C4-2B (cell line): ENCODE data around the gene SLIT3.

Source experiments
- H3K27ac ChIP-seq: fragments of 450-650 bp; 2 replicates; pipeline ENCODE4 v1.5.1; 2017
- ZFX ChIP-seq: fragments of 450-650 bp; IDR thresholded peaks from 2 replicates; pipeline ENCODE4 v1.6.1; 2017
- TF ChIP-seq, protein P1 (sequence below): fragments of 450-650 bp; conservative IDR thresholded peaks from 2 replicates; pipeline ENCODE4 v1.5.1; 2017; ENCODE audit warnings: mild to moderate bottlenecking

SLIT3 gene

GRCh38 chr5:168740811-168741213, 560.1 kb downstream of the SLIT3 start:
- H3K27ac ChIP-seq, result no peak overlapping the region
- TF ChIP-seq, protein P1, sequence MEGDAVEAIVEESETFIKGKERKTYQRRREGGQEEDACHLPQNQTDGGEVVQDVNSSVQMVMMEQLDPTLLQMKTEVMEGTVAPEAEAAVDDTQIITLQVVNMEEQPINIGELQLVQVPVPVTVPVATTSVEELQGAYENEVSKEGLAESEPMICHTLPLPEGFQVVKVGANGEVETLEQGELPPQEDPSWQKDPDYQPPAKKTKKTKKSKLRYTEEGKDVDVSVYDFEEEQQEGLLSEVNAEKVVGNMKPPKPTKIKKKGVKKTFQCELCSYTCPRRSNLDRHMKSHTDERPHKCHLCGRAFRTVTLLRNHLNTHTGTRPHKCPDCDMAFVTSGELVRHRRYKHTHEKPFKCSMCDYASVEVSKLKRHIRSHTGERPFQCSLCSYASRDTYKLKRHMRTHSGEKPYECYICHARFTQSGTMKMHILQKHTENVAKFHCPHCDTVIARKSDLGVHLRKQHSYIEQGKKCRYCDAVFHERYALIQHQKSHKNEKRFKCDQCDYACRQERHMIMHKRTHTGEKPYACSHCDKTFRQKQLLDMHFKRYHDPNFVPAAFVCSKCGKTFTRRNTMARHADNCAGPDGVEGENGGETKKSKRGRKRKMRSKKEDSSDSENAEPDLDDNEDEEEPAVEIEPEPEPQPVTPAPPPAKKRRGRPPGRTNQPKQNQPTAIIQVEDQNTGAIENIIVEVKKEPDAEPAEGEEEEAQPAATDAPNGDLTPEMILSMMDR, result no peak
- no peak for TF ChIP-seq ZFX

GRCh38 chr5:168740092-168740800, 560.7 kb downstream of the SLIT3 start:
- H3K27ac ChIP-seq, result no peak overlapping the region
- TF ChIP-seq ZFX, result no peak
- TF ChIP-seq, protein P1, result no peak

GRCh38 chr5:168737066-168737465, 563.9 kb downstream of the SLIT3 start:
- no peak for TF ChIP-seq ZFX
- TF ChIP-seq, protein P1, result no peak
- H3K27ac ChIP-seq, result no peak overlapping the region

- no peak overlapping the region for H3K27ac ChIP-seq
- no peak for TF ChIP-seq ZFX
- TF ChIP-seq, protein P1, result no peak
Measured at GRCh38 chr5:168736281-168736831, 564.6 kb downstream of the SLIT3 start.

DNA sequence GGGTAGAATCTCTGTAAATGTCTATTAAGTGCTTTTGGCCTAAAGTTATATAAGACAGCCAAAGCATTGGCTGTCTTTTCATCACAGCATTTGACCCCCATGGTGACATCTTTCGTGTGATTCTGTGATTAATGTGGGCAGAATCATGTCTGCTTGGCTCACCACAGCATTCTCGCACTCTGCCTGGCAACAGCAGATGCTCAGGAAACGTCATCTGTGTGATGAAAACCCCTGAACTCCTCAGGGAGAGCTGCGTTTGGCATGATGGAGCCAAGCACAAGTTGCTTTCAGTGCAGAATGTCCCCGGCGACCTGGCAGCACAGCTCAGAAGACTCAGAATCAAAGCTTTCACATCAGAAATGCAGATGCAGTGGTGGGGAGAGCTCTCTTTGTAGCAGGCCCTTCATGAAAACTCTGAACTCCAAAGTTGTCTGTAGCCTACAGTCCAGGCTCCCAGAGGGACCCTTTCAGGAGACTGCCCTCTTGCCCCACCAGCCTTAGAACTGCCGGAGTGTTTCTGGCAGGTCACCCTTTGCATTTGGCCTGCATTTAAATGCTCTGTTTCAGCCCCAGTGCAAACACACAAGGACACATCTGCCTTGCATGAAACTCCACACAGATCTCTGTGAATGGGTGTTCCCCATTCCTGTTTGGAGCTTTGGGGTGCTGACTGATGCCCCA, 566.2 kb downstream of the SLIT3 start:
- TF ChIP-seq ZFX, result no peak
- TF ChIP-seq, protein P1, result no peak
- H3K27ac ChIP-seq, result no peak overlapping the region

- no peak overlapping the region for H3K27ac ChIP-seq
- TF ChIP-seq ZFX, result no peak
- TF ChIP-seq, protein P1, result no peak
Measured at GRCh38 chr5:168734119-168734518, 566.8 kb downstream of the SLIT3 start.
